HG03571 (cell line): ENCODE measurements around the gene IFI44L.

Experiments
- ATAC-seq: cut with Tn5 transposase; IDR thresholded peaks from one replicate; pipeline ENCODE4 v1.9.1; 2021; ENCODE audit not compliant: unreplicated experiment

Gene IFI44L

GRCh38 chr1:78687315-78687714 is 67.1 kb downstream of the IFI44L start:
- no peak for ATAC-seq

- ATAC-seq: no peak
Measured at GRCh38 chr1:78687914-78688313, 67.7 kb downstream of the IFI44L start.

GRCh38 chr1:78688697-78689096 is 68.4 kb downstream of the IFI44L start:
- ATAC-seq: no peak

GRCh38 chr1:78690516-78690915 is 70.3 kb downstream of the IFI44L start:
- no peak for ATAC-seq

GRCh38 chr1:78691995-78692747 is 71.9 kb downstream of the IFI44L start:
- no peak for ATAC-seq
